MM.1S (cell line): ENCODE measurements around the gene CCDC74B.
"Not testable (repeated sequence)": the region's sequence is repeated elsewhere in the genome, so short reads cannot be mapped to it uniquely, and the experiment has no call there.

Experiments
- CTCF ChIP-seq: fragments of 300-600 bp; sonication (generic); IDR thresholded peaks from 2 replicates; pipeline ENCODE4 v1.5.1; 2016; ENCODE audit warnings: antibody characterized with exemption, low read length, mixed read lengths
- EZH2 ChIP-seq: fragments of 300-600 bp; sonication (generic); optimal IDR thresholded peaks from 2 replicates; pipeline ENCODE3; 2017; ENCODE audit warnings: low read depth, mild to moderate bottlenecking, antibody characterized with exemption, low read length, mixed read lengths

- peak; percentile 51 for TF ChIP-seq CTCF
- TF ChIP-seq EZH2: not testable (repeated sequence)
Observed at GRCh38 chr2:130181880-130182682, 37.2 kb upstream of the CCDC74B start, which contains the start of gene MZT2B.
